Ascending aorta (tissue), 2 donors: ENCODE results near the gene NOD1. TPM values are rescaled to one million over a fixed set of nuclear protein-coding genes. Genes with fewer than 3 reads are reported as not detected.
"Not testable (repeated sequence)": the region's sequence is repeated elsewhere in the genome, so short reads cannot be mapped to it uniquely, and the experiment has no call there.

Source experiments
- DNase-seq, 2 donors: peaks; one replicate each; pipeline ENCODE4 v3.0.0-alpha.2; 2019; ENCODE audit warnings: low spot score in 2 of 2
- H3K27ac ChIP-seq, 2 donors: fragments of 200-600 bp; sonication (generic); one replicate each; pipeline ENCODE4 v1.5.1; 2016 to 2017; ENCODE audit warnings: mild to moderate bottlenecking in 1 of 2
- H3K27me3 ChIP-seq: fragments of 200-600 bp; sonication (generic); one replicate; pipeline ENCODE4 v1.5.1; 2017
- H3K36me3 ChIP-seq, 2 donors: fragments of 200-600 bp; sonication (generic); one replicate each; pipeline ENCODE4 v1.5.1; 2016
- H3K4me1 ChIP-seq, 2 donors: fragments of 200-600 bp; sonication (generic); one replicate each; pipeline ENCODE4 v1.5.1; 2016 to 2017; ENCODE audit warnings: mild to moderate bottlenecking in 1 of 2
- H3K4me3 ChIP-seq, 2 donors: fragments of 200-600 bp; sonication (generic); one replicate each; pipeline ENCODE4 v1.5.1; 2016 to 2017; ENCODE audit warnings: mild to moderate bottlenecking in 1 of 2
- H3K9me3 ChIP-seq, 2 donors: fragments of 200-600 bp; sonication (generic); one replicate each; pipeline ENCODE4 v1.5.1; 2016
- intact Hi-C: fragments of 100-400 bp; cut with DNase I; formaldehyde crosslinking; loops from one replicate; pipeline ENCODE4 v1.15.1; 2023
- total RNA-seq: library from RNA; depleted of rRNA; stranded (reverse); fragments of >200 nt; gene quantifications from one replicate; pipeline ENCODE4 v1.1.0, GENCODE V29; 2016
- TF ChIP-seq, protein P1 (sequence below), 3 experiments: fragments of 200-600 bp in 2 of 3; fragments of 450-650 bp in 1 of 3; sonication (generic) in 2 of 3; IDR thresholded peaks; one replicate each; pipeline ENCODE4 v1.5.1; 2016 to 2019; ENCODE audit warnings: antibody characterized with exemption in 3 of 3, mild to moderate bottlenecking in 1 of 3, moderate library complexity in 1 of 3

NOD1 gene
- 20.0 TPM for total RNA-seq

GRCh38 chr7:30478349-30479201 lies at the start of gene NOD1:
Gene NOD1 (minus strand): TSS chr7:30478784. CDS start chr7:30456921, 21,863 bp downstream.
- Histone ChIP-seq H3K4me3 (peak within 1 kb of the TSS; percentile 76 to 93), H3K9me3 (no peaks in the 10 kb centered on the region), H3K27ac (peak within 1 kb of the TSS; percentile 84 to 90), H3K4me1 (peaks cover 0 to 23% of the 10 kb centered on the region in 2 donors), H3K36me3 (no peaks in the 10 kb centered on the region), H3K27me3 (no peaks in the 10 kb centered on the region)
- TF ChIP-seq, protein P1, sequence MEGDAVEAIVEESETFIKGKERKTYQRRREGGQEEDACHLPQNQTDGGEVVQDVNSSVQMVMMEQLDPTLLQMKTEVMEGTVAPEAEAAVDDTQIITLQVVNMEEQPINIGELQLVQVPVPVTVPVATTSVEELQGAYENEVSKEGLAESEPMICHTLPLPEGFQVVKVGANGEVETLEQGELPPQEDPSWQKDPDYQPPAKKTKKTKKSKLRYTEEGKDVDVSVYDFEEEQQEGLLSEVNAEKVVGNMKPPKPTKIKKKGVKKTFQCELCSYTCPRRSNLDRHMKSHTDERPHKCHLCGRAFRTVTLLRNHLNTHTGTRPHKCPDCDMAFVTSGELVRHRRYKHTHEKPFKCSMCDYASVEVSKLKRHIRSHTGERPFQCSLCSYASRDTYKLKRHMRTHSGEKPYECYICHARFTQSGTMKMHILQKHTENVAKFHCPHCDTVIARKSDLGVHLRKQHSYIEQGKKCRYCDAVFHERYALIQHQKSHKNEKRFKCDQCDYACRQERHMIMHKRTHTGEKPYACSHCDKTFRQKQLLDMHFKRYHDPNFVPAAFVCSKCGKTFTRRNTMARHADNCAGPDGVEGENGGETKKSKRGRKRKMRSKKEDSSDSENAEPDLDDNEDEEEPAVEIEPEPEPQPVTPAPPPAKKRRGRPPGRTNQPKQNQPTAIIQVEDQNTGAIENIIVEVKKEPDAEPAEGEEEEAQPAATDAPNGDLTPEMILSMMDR (IDR thresholded peaks at IDR 0.05), result no peak
- intact Hi-C loops, result loop anchor here (1.0 to 5.0 kb wide), 5 partner anchors 26 to 336 kb away; partner anchors contain the start of genes GARS1, GGCT and ZNRF2
- DNase-seq, result peak in 1 of 2 donors; percentile 85

DNA sequence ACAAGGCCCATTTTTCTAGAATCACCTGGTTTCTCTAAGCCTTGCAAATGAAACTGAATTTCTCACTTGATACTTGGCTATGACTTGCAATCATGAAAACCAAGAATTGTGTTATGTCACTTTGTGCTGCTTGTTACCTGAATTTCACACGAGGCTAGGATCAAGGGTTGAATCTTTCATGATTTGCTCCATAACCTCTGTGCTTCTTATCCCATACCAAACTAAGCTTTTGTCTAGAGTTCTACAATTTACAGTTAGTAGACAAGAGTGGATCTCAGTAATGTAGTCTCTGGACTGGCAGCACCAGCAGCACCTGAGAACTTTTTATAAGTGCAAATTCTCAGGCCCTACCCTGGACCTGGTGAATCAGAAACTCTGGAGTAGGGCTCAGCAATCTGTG lies 48.7 kb upstream of the NOD1 start:
- H3K27me3 ChIP-seq, DNase-seq, intact Hi-C loops, H3K36me3 ChIP-seq, H3K9me3 ChIP-seq, H3K27ac ChIP-seq, H3K4me1 ChIP-seq, H3K4me3 ChIP-seq: not testable (repeated sequence)

DNA sequence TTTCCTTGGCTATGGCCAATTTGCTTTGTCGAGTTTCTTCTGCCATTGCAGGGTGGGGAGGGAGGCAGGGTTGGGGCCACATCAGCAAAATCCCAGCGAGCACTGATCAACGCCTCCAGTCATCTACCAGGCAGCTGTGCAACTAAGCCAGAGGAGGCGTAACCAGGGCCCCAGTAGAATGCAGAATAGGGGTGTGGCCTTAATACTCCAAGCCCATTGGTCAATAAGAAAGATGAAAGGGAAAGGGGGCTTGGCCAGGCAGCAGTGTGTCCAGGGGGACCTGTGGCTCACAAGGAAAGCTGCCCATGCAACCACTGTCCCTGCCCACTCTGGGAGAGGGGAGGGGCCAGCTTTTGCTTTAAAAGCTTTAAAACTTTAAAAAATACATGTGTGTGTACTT lies 47.6 kb upstream of the NOD1 start:
- H3K9me3 ChIP-seq, result no peaks in the 10 kb centered on the region
- intact Hi-C loops, result no loop called here
- H3K27ac ChIP-seq, result no peak overlapping the region
- H3K4me1 ChIP-seq, result no peaks in the 10 kb centered on the region
- DNase-seq, result no peak
- TF ChIP-seq, protein P1 (IDR thresholded peaks at IDR 0.05), result no peak
- H3K4me3 ChIP-seq, result no peak overlapping the region
- no peaks in the 10 kb centered on the region for H3K27me3 ChIP-seq
- no peaks in the 10 kb centered on the region for H3K36me3 ChIP-seq

GRCh38 chr7:30525429-30525828 lies 46.8 kb upstream of the NOD1 start:
- Histone ChIP-seq H3K27ac (no peak overlapping the region), H3K4me1 (no peaks in the 10 kb centered on the region), H3K27me3 (no peaks in the 10 kb centered on the region), H3K4me3 (no peak overlapping the region), H3K36me3 (no peaks in the 10 kb centered on the region), H3K9me3 (no peaks in the 10 kb centered on the region)
- DNase-seq, result no peak
- TF ChIP-seq, protein P1 (IDR thresholded peaks at IDR 0.05), result no peak
- intact Hi-C loops, result no loop called here

DNA sequence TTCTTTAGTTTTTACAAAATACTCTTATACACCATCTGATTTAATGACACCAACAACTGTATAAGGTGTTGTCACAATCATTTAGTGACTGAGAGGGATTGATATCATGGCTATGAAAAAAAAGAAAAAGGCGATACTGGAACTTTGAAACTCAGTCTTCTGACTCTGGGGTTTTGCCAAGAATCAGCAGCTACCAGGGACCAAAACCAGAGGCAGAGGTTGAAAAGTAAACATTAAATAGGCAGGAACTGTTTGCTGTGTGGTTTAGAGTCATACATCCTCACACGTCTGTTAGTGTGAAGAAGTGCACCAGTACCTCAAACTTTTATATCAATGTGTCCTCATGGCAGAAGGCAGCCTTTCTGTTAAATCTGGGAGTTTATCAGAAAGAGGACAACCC lies 46.0 kb upstream of the NOD1 start:
- no peak for DNase-seq
- H3K9me3 ChIP-seq, result no peaks in the 10 kb centered on the region
- intact Hi-C loops, result no loop called here
- H3K4me3 ChIP-seq, result no peak overlapping the region
- TF ChIP-seq, protein P1 (IDR thresholded peaks at IDR 0.05), result no peak
- no peaks in the 10 kb centered on the region for H3K36me3 ChIP-seq
- H3K27ac ChIP-seq, result no peak overlapping the region
- no peaks in the 10 kb centered on the region for H3K27me3 ChIP-seq
- no peaks in the 10 kb centered on the region for H3K4me1 ChIP-seq

DNA sequence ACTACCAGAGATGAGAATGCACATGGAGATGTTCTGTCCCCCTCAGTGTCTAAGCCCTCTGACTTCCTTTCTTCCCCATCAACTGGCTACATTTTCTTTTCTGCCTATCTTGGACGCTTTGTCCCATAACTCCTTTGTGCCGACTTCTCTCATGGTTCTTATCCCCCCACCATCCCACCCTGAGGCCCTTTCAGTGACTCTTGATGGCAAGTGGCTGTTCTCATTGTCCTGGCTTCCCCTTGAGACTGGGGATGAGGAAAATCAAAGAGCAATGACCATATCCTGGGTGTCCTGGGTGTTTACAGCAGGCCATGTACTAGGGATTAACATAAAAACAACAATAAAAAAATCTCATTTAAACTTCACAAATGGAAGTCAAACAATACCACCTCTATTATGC lies 44.9 kb upstream of the NOD1 start:
- H3K4me1 ChIP-seq, result no peaks in the 10 kb centered on the region
- no peak overlapping the region for H3K27ac ChIP-seq
- intact Hi-C loops, result no loop called here
- TF ChIP-seq, protein P1 (IDR thresholded peaks at IDR 0.05), result no peak
- H3K27me3 ChIP-seq, result no peaks in the 10 kb centered on the region
- H3K4me3 ChIP-seq, result no peak overlapping the region
- H3K36me3 ChIP-seq, result no peaks in the 10 kb centered on the region
- DNase-seq, result no peak
- no peaks in the 10 kb centered on the region for H3K9me3 ChIP-seq
